Transverse colon (tissue), 4 donors: Measurements from ENCODE around the gene SH3RF3. TPM values are rescaled to one million over a fixed set of nuclear protein-coding genes. Genes with fewer than 3 reads are reported as not detected.

Source experiments
- DNase-seq: peaks from one replicate; pipeline ENCODE4 v3.0.0-alpha.2; 2019
- H3K27ac ChIP-seq, 4 donors: fragments of 200-600 bp; sonication (generic); 2 replicates each; pipeline ENCODE4 v1.5.1; 2016 to 2018; ENCODE audit warnings: inconsistent platforms in 4 of 4
- H3K27me3 ChIP-seq: fragments of 200-600 bp; sonication (generic); 2 replicates; pipeline ENCODE4 v1.5.1; 2017; ENCODE audit warnings: inconsistent platforms
- H3K36me3 ChIP-seq, 4 donors: fragments of 200-600 bp; sonication (generic); 2 replicates each; pipeline ENCODE4 v1.5.1; 2017 to 2019; ENCODE audit warnings: inconsistent platforms in 4 of 4
- H3K4me1 ChIP-seq, 4 donors: fragments of 200-600 bp; sonication (generic); 2 replicates each; pipeline ENCODE4 v1.5.1; 2017 to 2020; ENCODE audit warnings: inconsistent platforms in 4 of 4
- H3K4me3 ChIP-seq, 4 donors: fragments of 200-600 bp; sonication (generic); 1 replicate in 1 of 4; 2 replicates in 3 of 4; pipeline versions ENCODE4 v1.5.1 to v1.6.1; 2017 to 2019; ENCODE audit warnings: inconsistent platforms in 4 of 4
- H3K9me3 ChIP-seq, 2 donors: fragments of 200-600 bp; sonication (generic); 2 replicates each; pipeline ENCODE4 v1.5.1; 2017 to 2019; ENCODE audit warnings: inconsistent platforms in 2 of 2
- CTCF ChIP-seq, 5 experiments: fragments of 200-600 bp in 3 of 5; fragments of 450-650 bp in 2 of 5; sonication (generic) in 3 of 5; IDR thresholded peaks; 1 replicate in 2 of 5; 2 replicates in 3 of 5; pipeline ENCODE4 v1.5.1; 2016 to 2017; ENCODE audit warnings: antibody characterized with exemption in 5 of 5, inconsistent platforms in 3 of 5, mild to moderate bottlenecking in 2 of 5, moderate library complexity in 1 of 5
- EP300 ChIP-seq: sonication (generic); formaldehyde crosslinking; IDR thresholded peaks from one replicate; pipeline ENCODE4 v1.6.1; 2017; ENCODE audit warnings: antibody characterized with exemption, low read depth
- POLR2A ChIP-seq: fragments of 450-650 bp; IDR thresholded peaks from one replicate; pipeline ENCODE4 v1.6.1; 2016; ENCODE audit warnings: antibody characterized with exemption, mild to moderate bottlenecking, moderate library complexity
- POLR2AphosphoS5 ChIP-seq, 3 donors: sonication (generic); formaldehyde crosslinking; IDR thresholded peaks; one replicate each; pipeline ENCODE4 v1.6.1; 2016; ENCODE audit warnings: antibody characterized with exemption in 3 of 3
- WGBS, 2 donors: methylation state at CpG; one replicate each; pipeline ENCODE4 v1.1.5; 2018; ENCODE audit warnings: low coverage in 1 of 2; 5-methylcytosine and 5-hydroxymethylcytosine counted together
- in situ Hi-C, 4 donors: fragments of 200-750 bp; cut with MboI; loops; one replicate each; pipeline versions ENCODE4 v1.15.0 to v1.15.1; 2017; ENCODE audit warnings: low sequenced_read_pairs in 3 of 4, low pct_ligation_motif_present in 1 of 4, low pct_unique_long_range_greater_than_20kb in 1 of 4
- intact Hi-C: fragments of 100-400 bp; cut with DNase I; formaldehyde crosslinking; loops from one replicate; pipeline ENCODE4 v1.15.1; 2023; ENCODE audit warnings: low total_unique reads
- total RNA-seq, 4 donors: library from RNA; depleted of rRNA; stranded (reverse); fragments of >200 nt; gene quantifications; one replicate each; pipeline ENCODE4 v1.1.0, GENCODE V29; 2016

SH3RF3 gene
- total RNA-seq, 4 donors from 2014 or later: 1.9 to 8.8 (median 2.9) TPM

- WGBS, 2 donors: 88% methylated on average over 3 of the region's 3 CpGs; no CpG with 5 or more reads in 1 of the 2 donors
- DNase-seq: no peak
- no peaks in the 10 kb centered on the region for H3K27me3 ChIP-seq
- no peaks in the 10 kb centered on the region for H3K9me3 ChIP-seq
- H3K4me1 ChIP-seq: peaks cover 10 to 22% (median 15%) of the 10 kb centered on the region in 4 donors
- no peak overlapping the region for H3K4me3 ChIP-seq
- TF ChIP-seq CTCF (IDR thresholded peaks at IDR 0.05) (no peak), EP300 (no peak), POLR2A (no peak), POLR2AphosphoS5 (IDR thresholded peaks at IDR 0.05) (no peak)
- no peaks in the 10 kb centered on the region for H3K36me3 ChIP-seq
- H3K27ac ChIP-seq: no peak overlapping the region
- intact Hi-C loops (no loop called here), in situ Hi-C loops (no loop called here)
Observed at GRCh38 chr2:109348190-109348589, 219.2 kb downstream of the SH3RF3 start.

GRCh38 chr2:109348671-109349502 lies 219.9 kb downstream of the SH3RF3 start:
- H3K9me3 ChIP-seq: no peaks in the 10 kb centered on the region
- peaks cover 10 to 22% (median 15%) of the 10 kb centered on the region in 4 donors for H3K4me1 ChIP-seq
- WGBS, 2 donors: 47 to 59% methylated on average over 11 to 13 of the region's 13 CpGs
- H3K4me3 ChIP-seq: no peak overlapping the region
- DNase-seq: no peak
- in situ Hi-C loops (no loop called here), intact Hi-C loops (no loop called here)
- no peak overlapping the region for H3K27ac ChIP-seq
- TF ChIP-seq CTCF (IDR thresholded peaks at IDR 0.05) (no peak), EP300 (no peak), POLR2A (no peak), POLR2AphosphoS5 (IDR thresholded peaks at IDR 0.05) (no peak)
- H3K36me3 ChIP-seq: no peaks in the 10 kb centered on the region
- no peaks in the 10 kb centered on the region for H3K27me3 ChIP-seq

GRCh38 chr2:109349503-109350465 lies 220.8 kb downstream of the SH3RF3 start:
- H3K9me3 ChIP-seq: no peaks in the 10 kb centered on the region
- H3K27me3 ChIP-seq: no peaks in the 10 kb centered on the region
- H3K4me1 ChIP-seq: peaks cover 10 to 22% (median 15%) of the 10 kb centered on the region in 4 donors
- WGBS, 2 donors: 93 to 97% methylated on average over 6 to 16 of the region's 18 CpGs
- no peaks in the 10 kb centered on the region for H3K36me3 ChIP-seq
- intact Hi-C loops (no loop called here), in situ Hi-C loops (no loop called here)
- DNase-seq: no peak
- no peak overlapping the region for H3K4me3 ChIP-seq
- no peak overlapping the region for H3K27ac ChIP-seq
- no peak for TF ChIP-seq CTCF (IDR thresholded peaks at IDR 0.05)
- no peak for TF ChIP-seq POLR2AphosphoS5 (IDR thresholded peaks at IDR 0.05)
- TF ChIP-seq POLR2A: no peak
- TF ChIP-seq EP300: no peak

- H3K9me3 ChIP-seq: no peaks in the 10 kb centered on the region
- H3K4me1 ChIP-seq: peaks cover 10 to 22% (median 15%) of the 10 kb centered on the region in 4 donors
- no peaks in the 10 kb centered on the region for H3K27me3 ChIP-seq
- no peaks in the 10 kb centered on the region for H3K36me3 ChIP-seq
- intact Hi-C loops: no loop called here
- peak overlapping the region in 1 of 4 donors; percentile 27 for H3K27ac ChIP-seq
- no peak for DNase-seq
- WGBS, 2 donors: 87% methylated on average over 8 of the region's 8 CpGs; no CpG with 5 or more reads in 1 of the 2 donors
- H3K4me3 ChIP-seq: no peak overlapping the region
- TF ChIP-seq EP300: no peak
- TF ChIP-seq POLR2AphosphoS5 (IDR thresholded peaks at IDR 0.05): no peak
- TF ChIP-seq CTCF (IDR thresholded peaks at IDR 0.05): no peak
- TF ChIP-seq POLR2A: no peak
- in situ Hi-C loops: no loop called here
Observed at GRCh38 chr2:109350526-109350925, 221.5 kb downstream of the SH3RF3 start.
